ENCODE results near the gene MTUS2. TPM values are rescaled to one million over a fixed set of nuclear protein-coding genes. Genes with fewer than 3 reads are reported as not detected.

Gene MTUS2
- total RNA-seq, 1 donor from 2014 or later, result 6.8 TPM

- H3K36me3 Mint-ChIP-seq (ENCODE audit: unreplicated experiment), result no peaks in the 10 kb centered on the region
- peaks cover 2% of the 10 kb centered on the region for H3K4me1 Mint-ChIP-seq (ENCODE audit: low read depth, unreplicated experiment)
- H3K9me3 Mint-ChIP-seq (ENCODE audit: unreplicated experiment), result no peaks in the 10 kb centered on the region
- no peak overlapping the region for H3K27ac Mint-ChIP-seq (ENCODE audit: unreplicated experiment)
- TF ChIP-seq CTCF (IDR thresholded peaks at IDR 0.05; ENCODE audit: partially characterized antibody, unreplicated experiment), result no peak
- H3K27me3 Mint-ChIP-seq (ENCODE audit: unreplicated experiment), result no peaks in the 10 kb centered on the region
- no peak for DNase-seq
- H3K4me3 Mint-ChIP-seq (ENCODE audit: unreplicated experiment), result no peak overlapping the region
Measured at GRCh38 chr13:29100758-29101157, 280.6 kb downstream of the MTUS2 start.

GRCh38 chr13:29101409-29101808 lies 281.3 kb downstream of the MTUS2 start:
- H3K36me3 Mint-ChIP-seq (ENCODE audit: unreplicated experiment), result no peaks in the 10 kb centered on the region
- no peak for TF ChIP-seq CTCF (IDR thresholded peaks at IDR 0.05; ENCODE audit: partially characterized antibody, unreplicated experiment)

DNA sequence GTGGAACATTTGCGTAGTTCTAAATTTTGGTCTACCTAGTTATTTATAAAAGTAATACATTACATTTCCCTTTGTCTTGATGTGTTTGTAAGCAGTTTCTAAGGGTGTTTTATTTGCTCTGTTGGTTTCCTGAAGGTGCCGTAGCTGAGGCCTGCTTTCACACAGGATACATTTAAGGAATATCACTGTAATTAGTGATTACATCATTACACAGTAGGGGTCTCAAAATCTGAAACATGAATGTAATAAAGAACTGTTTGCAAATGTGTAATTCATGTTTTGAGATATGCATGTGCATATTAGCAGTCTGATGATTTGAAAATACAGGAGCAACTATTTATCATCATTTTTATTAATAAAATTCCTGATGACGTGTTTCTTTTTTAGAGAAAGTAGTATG lies 281.8 kb downstream of the MTUS2 start:
- Mint-ChIP-seq H3K27me3 (ENCODE audit: unreplicated experiment) (no peaks in the 10 kb centered on the region), H3K36me3 (ENCODE audit: unreplicated experiment) (no peaks in the 10 kb centered on the region), H3K4me1 (ENCODE audit: low read depth, unreplicated experiment) (peaks cover 2% of the 10 kb centered on the region), H3K9me3 (ENCODE audit: unreplicated experiment) (no peaks in the 10 kb centered on the region), H3K27ac (ENCODE audit: unreplicated experiment) (no peak overlapping the region), H3K4me3 (ENCODE audit: unreplicated experiment) (no peak overlapping the region)
- no peak for DNase-seq
- no peak for TF ChIP-seq CTCF (IDR thresholded peaks at IDR 0.05; ENCODE audit: partially characterized antibody, unreplicated experiment)

More at GRCh38 chr13:29101409-29101808, 281.3 kb downstream of the MTUS2 start:
- no peak overlapping the region for H3K27ac Mint-ChIP-seq (ENCODE audit: unreplicated experiment)
- no peaks in the 10 kb centered on the region for H3K9me3 Mint-ChIP-seq (ENCODE audit: unreplicated experiment)
- no peak overlapping the region for H3K4me3 Mint-ChIP-seq (ENCODE audit: unreplicated experiment)
- peaks cover 2% of the 10 kb centered on the region for H3K4me1 Mint-ChIP-seq (ENCODE audit: low read depth, unreplicated experiment)
- no peaks in the 10 kb centered on the region for H3K27me3 Mint-ChIP-seq (ENCODE audit: unreplicated experiment)
- DNase-seq, result no peak

GRCh38 chr13:29103065-29103800 lies 283.1 kb downstream of the MTUS2 start:
- no peak for DNase-seq
- no peaks in the 10 kb centered on the region for H3K27me3 Mint-ChIP-seq (ENCODE audit: unreplicated experiment)
- no peak overlapping the region for H3K4me3 Mint-ChIP-seq (ENCODE audit: unreplicated experiment)
- TF ChIP-seq CTCF (IDR thresholded peaks at IDR 0.05; ENCODE audit: partially characterized antibody, unreplicated experiment), result no peak
- H3K36me3 Mint-ChIP-seq (ENCODE audit: unreplicated experiment), result no peaks in the 10 kb centered on the region
- no peaks in the 10 kb centered on the region for H3K9me3 Mint-ChIP-seq (ENCODE audit: unreplicated experiment)
- no peak overlapping the region for H3K27ac Mint-ChIP-seq (ENCODE audit: unreplicated experiment)
- H3K4me1 Mint-ChIP-seq (ENCODE audit: low read depth, unreplicated experiment), result peaks cover 2% of the 10 kb centered on the region

GRCh38 chr13:29104461-29104860 lies 284.3 kb downstream of the MTUS2 start:
- no peak for TF ChIP-seq CTCF (IDR thresholded peaks at IDR 0.05; ENCODE audit: partially characterized antibody, unreplicated experiment)
- no peak overlapping the region for H3K27ac Mint-ChIP-seq (ENCODE audit: unreplicated experiment)
- H3K9me3 Mint-ChIP-seq (ENCODE audit: unreplicated experiment), result no peaks in the 10 kb centered on the region
- DNase-seq, result no peak
- H3K27me3 Mint-ChIP-seq (ENCODE audit: unreplicated experiment), result no peaks in the 10 kb centered on the region
- peaks cover 2% of the 10 kb centered on the region for H3K4me1 Mint-ChIP-seq (ENCODE audit: low read depth, unreplicated experiment)
- no peak overlapping the region for H3K4me3 Mint-ChIP-seq (ENCODE audit: unreplicated experiment)
- H3K36me3 Mint-ChIP-seq (ENCODE audit: unreplicated experiment), result no peaks in the 10 kb centered on the region

All from glutamatergic neuron (in vitro differentiated cells).